T-helper 1 cell treated with Interleukin-12 subunit alpha and Interleukin-12 subunit beta and Interleukin-4 antibody, amounts not matched to agents 30 μg/mL and 1 μg/mL, for 36 hours (primary cell): Measurements from ENCODE around the gene ZNF334.

Experiments
- H3K27ac Mint-ChIP-seq: one replicate; pipeline ENCODE4 v1.8.0; 2021; ENCODE audit warnings: mild to moderate bottlenecking, mixed read lengths
- H3K27me3 Mint-ChIP-seq: one replicate; pipeline ENCODE4 v1.8.0; 2021; ENCODE audit warnings: low read depth, mixed read lengths
- H3K36me3 Mint-ChIP-seq: one replicate; pipeline ENCODE4 v1.8.0; 2021; ENCODE audit warnings: low read depth, mixed read lengths
- H3K4me1 Mint-ChIP-seq: one replicate; pipeline ENCODE4 v1.8.0; 2021; ENCODE audit warnings: low read depth, mixed read lengths
- H3K4me3 Mint-ChIP-seq: one replicate; pipeline ENCODE4 v1.8.0; 2021; ENCODE audit warnings: mild to moderate bottlenecking, moderate library complexity, mixed read lengths
- H3K9me3 Mint-ChIP-seq: one replicate; pipeline ENCODE4 v1.8.0; 2021; ENCODE audit warnings: mixed read lengths

ZNF334 gene

GRCh38 chr20:46523696-46524328 lies 10.5 kb upstream of the ZNF334 start:
- peaks cover 18% of the 10 kb centered on the region for H3K27me3 Mint-ChIP-seq
- H3K4me3 Mint-ChIP-seq = no peak overlapping the region
- no peaks in the 10 kb centered on the region for H3K36me3 Mint-ChIP-seq
- no peak overlapping the region for H3K27ac Mint-ChIP-seq
- peaks cover 2% of the 10 kb centered on the region for H3K4me1 Mint-ChIP-seq
- H3K9me3 Mint-ChIP-seq = no peaks in the 10 kb centered on the region

GRCh38 chr20:46523108-46523507 lies 9.7 kb upstream of the ZNF334 start:
- H3K9me3 Mint-ChIP-seq = no peaks in the 10 kb centered on the region
- H3K27ac Mint-ChIP-seq = no peak overlapping the region
- H3K36me3 Mint-ChIP-seq = no peaks in the 10 kb centered on the region
- H3K4me3 Mint-ChIP-seq = no peak overlapping the region
- H3K27me3 Mint-ChIP-seq = peaks cover 14% of the 10 kb centered on the region
- peaks cover 2% of the 10 kb centered on the region for H3K4me1 Mint-ChIP-seq

DNA sequence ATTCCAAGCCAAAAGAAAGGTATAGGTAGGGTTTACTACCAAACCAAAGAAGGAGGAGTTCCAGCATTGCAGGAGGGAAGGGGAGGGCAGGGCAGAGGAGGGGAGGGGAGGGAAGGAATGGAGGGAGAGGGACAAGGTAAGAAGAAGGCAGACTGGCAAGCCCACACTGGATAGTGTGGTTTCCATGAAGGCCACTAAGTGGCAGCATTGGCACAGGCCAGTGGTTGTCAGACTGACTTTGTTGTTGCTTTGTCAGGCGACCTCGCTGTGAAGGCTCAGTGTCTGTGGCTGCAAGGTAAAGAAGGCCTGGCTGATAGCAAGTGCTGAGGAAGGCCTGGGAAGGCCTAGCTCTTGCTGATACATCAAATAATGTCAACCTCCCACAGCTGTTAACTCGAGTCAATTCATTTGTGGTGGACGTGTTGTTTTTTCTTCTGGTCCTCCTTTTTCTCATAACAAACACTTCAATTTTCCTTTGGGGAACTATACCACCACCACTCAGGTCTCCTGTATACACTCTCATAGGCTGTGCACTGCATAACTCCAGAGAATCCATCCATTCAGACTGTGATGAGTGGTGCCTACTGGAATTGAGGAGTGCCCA lies 7.7 kb upstream of the ZNF334 start:
- Mint-ChIP-seq H3K9me3 (no peaks in the 10 kb centered on the region), H3K27me3 (peaks cover 5% of the 10 kb centered on the region), H3K4me3 (no peak overlapping the region), H3K4me1 (peaks cover 2% of the 10 kb centered on the region), H3K36me3 (no peaks in the 10 kb centered on the region), H3K27ac (no peak overlapping the region)

DNA sequence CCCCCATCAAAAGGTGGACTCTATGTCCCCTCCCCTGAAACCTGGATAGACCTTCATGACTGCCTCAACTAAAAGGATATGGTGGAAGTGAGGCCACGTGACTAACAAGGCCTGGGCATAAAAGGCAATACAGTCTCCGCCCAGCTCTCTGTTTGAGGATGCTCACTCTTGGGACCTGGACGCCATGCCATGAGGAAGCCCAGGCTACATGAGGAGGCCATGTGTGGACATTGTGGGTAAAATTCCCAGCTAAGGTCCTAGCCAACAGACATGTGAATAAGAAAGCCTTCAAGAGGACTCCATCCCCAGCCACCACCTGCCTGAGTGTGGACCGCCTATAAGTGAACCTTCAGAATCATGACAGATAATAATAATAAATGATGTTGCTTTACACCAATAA lies 7.2 kb upstream of the ZNF334 start:
- H3K27me3 Mint-ChIP-seq = peaks cover 5% of the 10 kb centered on the region
- H3K4me1 Mint-ChIP-seq = peaks cover 2% of the 10 kb centered on the region
- no peaks in the 10 kb centered on the region for H3K9me3 Mint-ChIP-seq
- H3K4me3 Mint-ChIP-seq = no peak overlapping the region
- no peaks in the 10 kb centered on the region for H3K36me3 Mint-ChIP-seq
- no peak overlapping the region for H3K27ac Mint-ChIP-seq

GRCh38 chr20:46519471-46520068 lies 6.2 kb upstream of the ZNF334 start:
- no peaks in the 10 kb centered on the region for H3K36me3 Mint-ChIP-seq
- H3K4me3 Mint-ChIP-seq = no peak overlapping the region
- no peaks in the 10 kb centered on the region for H3K9me3 Mint-ChIP-seq
- H3K27ac Mint-ChIP-seq = no peak overlapping the region
- H3K27me3 Mint-ChIP-seq = peaks cover 5% of the 10 kb centered on the region
- H3K4me1 Mint-ChIP-seq = peaks cover 2% of the 10 kb centered on the region

DNA sequence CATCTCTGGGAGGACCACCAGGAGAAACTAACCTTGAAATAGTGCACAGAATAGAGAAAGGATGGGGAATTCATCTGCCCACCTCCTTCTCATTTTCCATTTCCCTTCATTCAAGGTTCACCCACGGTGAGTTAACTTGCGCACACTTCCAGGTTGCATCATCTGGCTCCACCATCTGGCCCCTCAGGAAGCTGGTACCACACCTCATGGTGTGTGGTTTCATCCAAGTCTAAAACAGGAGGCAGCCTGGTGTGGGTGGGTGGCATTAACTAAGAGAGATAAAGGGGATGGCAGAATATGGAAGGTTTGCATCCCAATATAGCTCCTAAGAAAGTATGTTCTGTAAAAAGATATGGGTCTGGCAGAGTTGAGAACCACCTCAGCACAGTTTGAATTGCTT lies 3.8 kb downstream of the ZNF334 start:
- Mint-ChIP-seq H3K27ac (no peak overlapping the region), H3K4me1 (peaks cover 14% of the 10 kb centered on the region), H3K36me3 (peaks cover 8% of the 10 kb centered on the region), H3K27me3 (no peaks in the 10 kb centered on the region), H3K4me3 (no peak overlapping the region), H3K9me3 (peaks cover 27% of the 10 kb centered on the region)

DNA sequence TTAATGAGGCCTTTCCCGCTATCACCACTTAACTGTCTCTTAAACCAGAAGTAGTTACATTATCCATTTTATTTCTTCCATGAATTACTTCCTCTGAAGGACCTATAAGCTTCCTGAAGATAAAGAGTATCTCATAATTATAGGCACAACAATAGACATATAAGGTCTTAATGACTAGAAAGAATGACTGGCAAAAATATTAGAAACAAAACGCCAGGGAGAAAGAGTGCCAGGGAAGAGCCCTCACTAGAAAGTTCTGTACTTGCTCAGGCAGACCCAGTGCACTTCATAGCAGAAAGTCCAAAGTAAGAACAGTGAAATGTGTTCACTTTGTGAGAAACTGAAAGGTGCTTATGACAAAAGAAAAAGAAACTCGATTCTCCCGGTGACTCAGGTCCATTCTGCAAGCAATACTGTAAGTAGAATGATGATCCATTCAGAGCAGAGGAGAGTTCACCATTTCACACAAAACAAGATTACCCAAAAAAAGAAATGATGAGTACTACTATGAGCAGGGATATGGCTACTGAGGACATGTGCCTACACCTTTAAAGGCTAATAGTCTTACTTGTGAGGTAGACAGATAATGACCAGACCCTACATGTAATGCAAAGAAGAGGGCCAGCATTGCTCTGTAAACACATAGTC lies 5.5 kb downstream of the ZNF334 start:
- no peaks in the 10 kb centered on the region for H3K27me3 Mint-ChIP-seq
- peaks cover 42% of the 10 kb centered on the region for H3K9me3 Mint-ChIP-seq
- no peak overlapping the region for H3K27ac Mint-ChIP-seq
- peaks cover 14% of the 10 kb centered on the region for H3K36me3 Mint-ChIP-seq
- H3K4me1 Mint-ChIP-seq = peaks cover 11% of the 10 kb centered on the region
- no peak overlapping the region for H3K4me3 Mint-ChIP-seq

GRCh38 chr20:46505506-46505905 lies 7.9 kb downstream of the ZNF334 start:
- Mint-ChIP-seq H3K4me1 (peaks cover 9% of the 10 kb centered on the region), H3K27me3 (no peaks in the 10 kb centered on the region), H3K27ac (no peak overlapping the region), H3K9me3 (peaks cover 64% of the 10 kb centered on the region), H3K36me3 (peaks cover 30% of the 10 kb centered on the region), H3K4me3 (no peak overlapping the region)

- Mint-ChIP-seq H3K36me3 (peaks cover 23% of the 10 kb centered on the region), H3K4me1 (no peaks in the 10 kb centered on the region), H3K27me3 (no peaks in the 10 kb centered on the region), H3K9me3 (peaks cover 78% of the 10 kb centered on the region), H3K4me3 (no peak overlapping the region), H3K27ac (no peak overlapping the region)
These were observed 11.4 kb downstream of the ZNF334 start for GRCh38 chr20:46501961-46502360.

DNA sequence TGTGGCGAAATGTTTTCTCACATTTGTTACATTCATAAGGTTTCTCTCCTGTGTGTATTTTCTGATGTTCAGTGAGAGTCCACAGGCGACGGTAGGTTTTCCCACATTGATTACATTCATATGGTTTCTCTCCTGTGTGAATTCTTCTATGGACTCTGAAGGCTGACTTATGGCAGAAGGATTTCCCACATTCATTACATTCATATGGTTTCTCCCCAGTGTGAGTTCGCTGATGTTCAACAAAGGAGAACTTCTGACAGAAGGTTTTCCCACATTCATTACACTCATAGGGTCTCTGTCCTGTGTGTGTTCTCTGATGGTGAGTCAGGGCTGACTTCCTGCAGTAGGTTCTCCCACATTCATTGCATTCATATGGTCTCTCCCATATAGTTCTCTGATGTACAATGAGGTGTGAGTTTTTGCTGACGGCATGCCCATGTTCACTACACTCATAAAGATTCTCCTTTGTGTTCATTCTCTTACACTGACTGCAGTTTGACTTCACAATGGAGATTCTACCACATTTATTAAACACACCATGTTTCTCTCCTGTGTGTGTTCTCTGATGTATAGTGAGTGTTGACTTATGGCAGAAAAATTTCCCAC lies 11.9 kb downstream of the ZNF334 start:
- no peaks in the 10 kb centered on the region for H3K27me3 Mint-ChIP-seq

GRCh38 chr20:46494077-46494476 lies 19.3 kb downstream of the ZNF334 start:
- Mint-ChIP-seq H3K36me3 (no peaks in the 10 kb centered on the region), H3K27ac (no peak overlapping the region), H3K4me3 (no peak overlapping the region), H3K27me3 (peaks cover 18% of the 10 kb centered on the region), H3K4me1 (no peaks in the 10 kb centered on the region), H3K9me3 (peaks cover 35% of the 10 kb centered on the region)

More for the DNA sequence above, 11.9 kb downstream of the ZNF334 start:
- Mint-ChIP-seq H3K4me1 (no peaks in the 10 kb centered on the region), H3K9me3 (peaks cover 81% of the 10 kb centered on the region), H3K27ac (no peak overlapping the region), H3K36me3 (peaks cover 23% of the 10 kb centered on the region), H3K4me3 (no peak overlapping the region)

- H3K4me1 Mint-ChIP-seq = no peaks in the 10 kb centered on the region
- no peak overlapping the region for H3K27ac Mint-ChIP-seq
- peaks cover 12% of the 10 kb centered on the region for H3K9me3 Mint-ChIP-seq
- peaks cover 35% of the 10 kb centered on the region for H3K27me3 Mint-ChIP-seq
- no peak overlapping the region for H3K4me3 Mint-ChIP-seq
- H3K36me3 Mint-ChIP-seq = no peaks in the 10 kb centered on the region
These were observed 22.0 kb downstream of the ZNF334 start for GRCh38 chr20:46491354-46491753.

GRCh38 chr20:46488451-46488850 lies 24.9 kb downstream of the ZNF334 start:
- Mint-ChIP-seq H3K27ac (no peak overlapping the region), H3K27me3 (peaks cover 58% of the 10 kb centered on the region)

GRCh38 chr20:46487628-46488027 lies 25.7 kb downstream of the ZNF334 start:
- no peak overlapping the region for H3K27ac Mint-ChIP-seq
- peaks cover 59% of the 10 kb centered on the region for H3K27me3 Mint-ChIP-seq
- peaks cover 3% of the 10 kb centered on the region for H3K4me1 Mint-ChIP-seq
- H3K9me3 Mint-ChIP-seq = peaks cover 9% of the 10 kb centered on the region
- H3K4me3 Mint-ChIP-seq = no peak overlapping the region
- no peaks in the 10 kb centered on the region for H3K36me3 Mint-ChIP-seq

More at GRCh38 chr20:46488451-46488850, 24.9 kb downstream of the ZNF334 start:
- peaks cover 9% of the 10 kb centered on the region for H3K9me3 Mint-ChIP-seq
- peaks cover 3% of the 10 kb centered on the region for H3K4me1 Mint-ChIP-seq
- no peaks in the 10 kb centered on the region for H3K36me3 Mint-ChIP-seq
- H3K4me3 Mint-ChIP-seq = no peak overlapping the region
